GM21723 (cell line): Measurements from ENCODE around the gene KIF22.
A peak's percentile ranks its signal among the peaks of the same experiment; 100 is the strongest.
"Not testable (repeated sequence)": the region's sequence is repeated elsewhere in the genome, so short reads cannot be mapped to it uniquely, and the experiment has no call there.

Source experiments
- ATAC-seq: cut with Tn5 transposase; IDR thresholded peaks from one replicate; pipeline ENCODE4 v1.9.1; 2021; ENCODE audit warnings: mild to moderate bottlenecking, moderate library complexity; ENCODE audit not compliant: unreplicated experiment

The KIF22 gene

GRCh38 chr16:29765167-29766032 lies 25.2 kb upstream of the KIF22 start:
- no peak for ATAC-seq

- ATAC-seq = no peak
Measured at GRCh38 chr16:29766571-29766970, 24.0 kb upstream of the KIF22 start.

- no peak for ATAC-seq
Measured at GRCh38 chr16:29767062-29767461, 23.5 kb upstream of the KIF22 start.

GRCh38 chr16:29769507-29769906 lies 21.0 kb upstream of the KIF22 start:
- no peak for ATAC-seq

GRCh38 chr16:29770250-29770929 lies 20.2 kb upstream of the KIF22 start:
- ATAC-seq = no peak

GRCh38 chr16:29772330-29772729 lies 18.2 kb upstream of the KIF22 start:
- ATAC-seq = not testable (repeated sequence)

GRCh38 chr16:29774730-29775129 lies 15.8 kb upstream of the KIF22 start:
- ATAC-seq = no peak

- ATAC-seq = no peak
Measured at GRCh38 chr16:29775742-29776408, 14.7 kb upstream of the KIF22 start.

GRCh38 chr16:29777576-29778350 lies 12.8 kb upstream of the KIF22 start, which contains the start of gene ZG16:
ZG16 (plus strand) TSS chr16:29778256; CDS start chr16:29779267, 1,011 bp downstream.
- no peak for ATAC-seq

GRCh38 chr16:29779474-29779873 lies 11.1 kb upstream of the KIF22 start:
- no peak for ATAC-seq

GRCh38 chr16:29783094-29783953 lies 7.2 kb upstream of the KIF22 start:
- ATAC-seq = not testable (repeated sequence)

GRCh38 chr16:29784157-29784556 lies 6.4 kb upstream of the KIF22 start:
- no peak for ATAC-seq

GRCh38 chr16:29784901-29785500 lies 5.5 kb upstream of the KIF22 start:
- no peak for ATAC-seq

- not testable (repeated sequence) for ATAC-seq
Measured at GRCh38 chr16:29787155-29787554, 3.4 kb upstream of the KIF22 start.

GRCh38 chr16:29789775-29790182 lies 772 bp upstream of the KIF22 start:
- peak; percentile 1 for ATAC-seq

GRCh38 chr16:29790949-29791844 lies 646 bp downstream of the KIF22 start:
- no peak for ATAC-seq

- no peak for ATAC-seq
Measured at GRCh38 chr16:29791845-29792807, 1.6 kb downstream of the KIF22 start.
